ENCODE data around the gene VAV2. TPM values are rescaled to one million over a fixed set of nuclear protein-coding genes. Genes with fewer than 3 reads are reported as not detected.

The VAV2 gene
- total and polyA plus RNA-seq, 2 experiments from 2014 or later = 10.8 to 15.3 TPM

DNA sequence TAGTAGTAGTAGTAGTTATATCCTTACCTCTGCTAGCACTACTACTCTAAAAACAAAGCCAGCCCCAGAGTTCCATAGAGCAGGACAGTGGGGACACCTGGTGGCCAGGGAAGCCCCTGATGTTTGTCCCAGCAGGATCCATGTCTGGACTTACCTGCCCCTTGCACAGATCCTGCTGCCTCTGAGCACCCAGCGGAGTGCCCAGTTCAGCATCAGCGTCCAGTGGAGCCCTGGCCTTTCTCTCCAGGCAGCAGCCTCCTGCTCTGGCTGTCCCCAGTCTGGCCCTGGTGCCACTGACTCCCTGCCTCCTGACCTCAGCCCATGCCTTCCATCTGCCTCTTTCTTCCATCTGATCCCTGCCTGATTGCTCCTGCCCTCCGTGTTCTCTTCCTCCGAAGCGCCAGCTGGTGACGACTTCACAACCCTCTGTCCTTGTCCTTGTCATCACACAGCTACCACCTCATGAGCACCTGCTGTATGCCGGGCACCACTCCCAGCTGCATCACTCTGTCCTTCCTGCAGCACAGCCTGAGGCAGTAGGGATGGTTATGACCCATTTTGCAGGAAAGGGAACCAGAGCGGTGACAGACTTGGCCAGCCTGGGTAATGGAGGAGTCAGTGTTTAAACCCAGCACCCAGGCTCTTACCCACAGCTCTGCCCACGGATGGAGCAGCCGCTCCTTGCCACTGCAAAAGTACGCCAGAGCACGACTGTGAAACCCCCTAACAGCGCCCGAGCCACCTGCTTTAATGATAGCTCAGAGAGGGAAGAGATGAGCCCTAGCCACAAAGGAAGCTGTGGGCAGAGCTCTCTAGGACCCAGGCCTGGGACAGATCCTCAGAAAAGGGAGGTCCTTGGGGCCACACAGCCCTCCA is 265.5 kb downstream of the VAV2 start:
- H3K36me3 ChIP-seq = no peaks in the 10 kb centered on the region
- H3K9me3 ChIP-seq (ENCODE audit: low read depth) = no peaks in the 10 kb centered on the region
- H3K4me1 ChIP-seq (ENCODE audit: low read depth) = no peaks in the 10 kb centered on the region
- DNase-seq (ENCODE audit: low read depth in 1 of 2, low spot score in 1 of 2) = peak; percentile 71 to 77
- H3K4me3 ChIP-seq = no peak overlapping the region
- TF ChIP-seq, protein P1, sequence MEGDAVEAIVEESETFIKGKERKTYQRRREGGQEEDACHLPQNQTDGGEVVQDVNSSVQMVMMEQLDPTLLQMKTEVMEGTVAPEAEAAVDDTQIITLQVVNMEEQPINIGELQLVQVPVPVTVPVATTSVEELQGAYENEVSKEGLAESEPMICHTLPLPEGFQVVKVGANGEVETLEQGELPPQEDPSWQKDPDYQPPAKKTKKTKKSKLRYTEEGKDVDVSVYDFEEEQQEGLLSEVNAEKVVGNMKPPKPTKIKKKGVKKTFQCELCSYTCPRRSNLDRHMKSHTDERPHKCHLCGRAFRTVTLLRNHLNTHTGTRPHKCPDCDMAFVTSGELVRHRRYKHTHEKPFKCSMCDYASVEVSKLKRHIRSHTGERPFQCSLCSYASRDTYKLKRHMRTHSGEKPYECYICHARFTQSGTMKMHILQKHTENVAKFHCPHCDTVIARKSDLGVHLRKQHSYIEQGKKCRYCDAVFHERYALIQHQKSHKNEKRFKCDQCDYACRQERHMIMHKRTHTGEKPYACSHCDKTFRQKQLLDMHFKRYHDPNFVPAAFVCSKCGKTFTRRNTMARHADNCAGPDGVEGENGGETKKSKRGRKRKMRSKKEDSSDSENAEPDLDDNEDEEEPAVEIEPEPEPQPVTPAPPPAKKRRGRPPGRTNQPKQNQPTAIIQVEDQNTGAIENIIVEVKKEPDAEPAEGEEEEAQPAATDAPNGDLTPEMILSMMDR (IDR thresholded peaks at IDR 0.05; ENCODE audit: low read depth, low read length) = peak; percentile 65
- H3K27ac ChIP-seq = no peak overlapping the region
- H3K27me3 ChIP-seq = no peaks in the 10 kb centered on the region

DNA sequence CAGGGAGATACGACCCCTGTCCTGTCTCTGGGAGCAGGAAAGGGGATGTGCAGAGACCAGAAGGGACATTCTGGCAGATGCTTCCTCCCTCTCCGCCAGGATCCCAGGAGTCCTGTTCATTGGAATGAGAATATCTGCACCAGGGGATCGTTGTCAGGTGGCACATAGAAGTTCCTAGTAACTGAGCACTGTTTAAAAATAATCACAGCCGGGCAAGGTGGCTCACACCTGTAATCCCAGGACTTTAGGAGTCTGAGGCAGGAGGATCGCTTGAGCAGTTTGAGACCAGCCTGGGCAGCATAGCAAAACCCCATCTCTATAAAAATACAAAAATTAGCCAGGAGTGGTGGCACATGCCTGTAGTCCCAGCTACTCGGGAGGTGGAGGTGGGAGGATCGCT is 266.2 kb downstream of the VAV2 start:
- Histone ChIP-seq H3K27me3 (no peaks in the 10 kb centered on the region), H3K36me3 (no peaks in the 10 kb centered on the region), H3K4me3 (no peak overlapping the region), H3K4me1 (ENCODE audit: low read depth) (no peaks in the 10 kb centered on the region), H3K9me3 (ENCODE audit: low read depth) (no peaks in the 10 kb centered on the region), H3K27ac (no peak overlapping the region)
- TF ChIP-seq, protein P1 (IDR thresholded peaks at IDR 0.05; ENCODE audit: low read depth, low read length) = no peak
- no peak for DNase-seq (ENCODE audit: low read depth in 1 of 2, low spot score in 1 of 2)

DNA sequence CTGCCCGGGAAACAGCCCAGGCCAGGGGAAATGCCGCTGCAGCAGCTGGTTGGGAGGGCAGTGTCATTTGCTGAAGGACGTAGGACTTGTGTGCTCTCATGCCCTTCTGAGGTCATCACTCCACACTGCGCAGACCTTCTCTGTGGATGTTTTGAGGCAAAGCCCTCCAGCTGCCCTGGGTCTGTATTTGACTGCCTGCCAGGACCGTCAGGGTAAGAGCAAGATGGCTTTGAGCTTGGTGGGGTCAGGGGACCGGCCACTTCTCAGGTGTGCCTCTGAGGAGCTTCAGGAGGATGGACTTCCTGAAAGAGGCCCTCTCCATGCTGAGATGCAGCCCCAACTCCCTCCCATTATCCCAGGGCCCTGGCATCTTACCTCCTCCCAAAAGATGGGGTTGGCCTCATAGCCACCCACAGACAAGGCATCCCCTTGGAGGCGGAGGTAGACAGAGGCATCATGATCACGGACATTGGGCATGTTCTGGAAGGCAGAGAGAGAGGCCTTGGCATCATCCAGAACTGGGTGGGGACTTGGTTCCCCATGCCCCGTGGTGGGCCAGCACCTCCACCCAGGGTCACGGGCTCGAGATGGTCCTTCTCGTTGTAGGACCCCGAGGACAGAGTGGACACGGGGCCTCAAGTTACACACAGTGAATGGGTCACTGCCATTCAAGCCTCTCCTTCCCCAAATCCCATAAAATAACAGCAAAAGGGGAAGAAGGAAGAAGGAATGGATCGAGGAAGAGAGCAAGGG is 273.4 kb downstream of the VAV2 start:
- TF ChIP-seq, protein P1 (IDR thresholded peaks at IDR 0.05; ENCODE audit: low read depth, low read length) = no peak
- no peak overlapping the region for H3K4me3 ChIP-seq
- DNase-seq (ENCODE audit: low read depth in 1 of 2, low spot score in 1 of 2) = no peak

DNA sequence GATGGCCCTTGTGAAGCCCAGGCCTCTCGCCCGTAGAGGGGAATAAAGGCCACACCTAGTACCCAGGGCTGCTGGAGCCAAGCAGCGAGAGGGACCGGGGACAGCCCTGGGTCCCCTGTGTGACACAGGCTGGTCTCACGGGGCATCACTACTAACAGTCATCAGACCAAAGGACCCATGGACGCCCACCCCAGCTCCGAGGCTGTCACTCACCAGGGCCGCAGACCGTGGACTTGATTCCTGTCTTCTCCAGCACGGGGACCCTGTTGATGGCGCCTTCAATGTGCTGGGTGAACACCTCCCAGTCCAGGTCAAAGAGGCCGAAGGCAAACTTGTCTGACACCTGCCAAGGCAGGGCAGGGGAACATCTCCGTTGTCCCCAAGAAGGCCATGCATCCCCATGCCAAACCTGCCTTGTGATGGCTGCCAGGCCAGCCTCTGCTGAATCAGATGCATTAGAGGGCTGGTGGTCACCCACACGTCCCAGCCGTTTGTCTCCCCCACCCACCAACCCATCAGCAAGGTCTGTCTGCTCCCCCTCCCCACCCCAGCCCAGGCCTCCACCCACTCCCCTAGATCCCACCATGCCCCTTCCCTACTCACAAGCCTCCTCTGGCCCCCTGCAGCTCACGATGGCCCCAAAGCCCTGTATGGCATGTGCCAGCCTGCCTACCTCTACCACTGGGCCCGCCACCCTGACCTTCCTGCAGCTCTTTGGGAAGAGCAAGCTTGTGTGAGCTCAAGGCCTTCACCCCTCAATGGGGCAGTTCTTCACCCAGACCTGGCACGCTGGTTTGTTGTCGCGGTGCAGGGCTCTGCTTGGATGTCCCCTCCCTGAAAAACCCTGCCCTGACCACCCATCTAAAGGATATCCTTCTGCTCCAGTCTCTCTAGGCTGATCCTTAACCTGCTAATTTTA is 274.8 kb downstream of the VAV2 start:
- no peak overlapping the region for H3K27ac ChIP-seq
- no peaks in the 10 kb centered on the region for H3K27me3 ChIP-seq
- H3K9me3 ChIP-seq (ENCODE audit: low read depth) = no peaks in the 10 kb centered on the region
- TF ChIP-seq, protein P1 (IDR thresholded peaks at IDR 0.05; ENCODE audit: low read depth, low read length) = no peak
- no peak for DNase-seq (ENCODE audit: low read depth in 1 of 2, low spot score in 1 of 2)
- peaks cover 29% of the 10 kb centered on the region for H3K4me1 ChIP-seq (ENCODE audit: low read depth)
- H3K36me3 ChIP-seq = no peaks in the 10 kb centered on the region
- H3K4me3 ChIP-seq = no peak overlapping the region

More for the DNA sequence above, 273.4 kb downstream of the VAV2 start:
- no peaks in the 10 kb centered on the region for H3K9me3 ChIP-seq (ENCODE audit: low read depth)
- no peaks in the 10 kb centered on the region for H3K36me3 ChIP-seq
- H3K27ac ChIP-seq = no peak overlapping the region
- H3K4me1 ChIP-seq (ENCODE audit: low read depth) = peaks cover 22% of the 10 kb centered on the region
- H3K27me3 ChIP-seq = no peaks in the 10 kb centered on the region

DNA sequence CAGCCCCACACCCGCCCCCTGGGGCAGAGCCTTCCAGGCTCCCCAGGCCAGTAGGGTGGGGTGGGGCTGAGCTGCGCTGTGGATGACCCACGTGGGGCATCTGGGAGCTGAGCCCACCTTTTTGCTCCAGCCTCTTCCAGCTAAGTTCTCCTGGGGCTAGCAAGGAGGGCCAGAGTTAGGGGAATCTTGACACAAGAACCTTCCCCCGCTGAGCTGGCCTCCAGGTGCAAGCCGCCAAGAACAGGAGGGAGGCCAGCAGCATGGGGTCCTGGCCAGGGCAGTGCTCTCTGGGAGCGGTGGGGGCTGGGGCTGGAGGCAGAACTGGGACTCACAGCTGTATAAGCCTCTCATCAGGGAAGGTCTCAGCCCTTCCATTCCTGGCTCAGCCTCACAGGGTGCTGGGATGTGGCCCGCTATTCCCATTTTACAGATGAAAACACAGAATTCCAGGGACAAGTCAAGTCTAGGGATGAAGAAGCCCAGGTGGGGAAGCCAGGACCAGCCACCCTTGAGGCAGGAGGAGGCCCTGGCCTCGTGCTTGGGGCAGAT is 275.5 kb downstream of the VAV2 start:
- Histone ChIP-seq H3K36me3 (no peaks in the 10 kb centered on the region), H3K9me3 (ENCODE audit: low read depth) (no peaks in the 10 kb centered on the region), H3K27me3 (no peaks in the 10 kb centered on the region), H3K4me1 (ENCODE audit: low read depth) (peaks cover 29% of the 10 kb centered on the region), H3K27ac (no peak overlapping the region), H3K4me3 (no peak overlapping the region)
- DNase-seq (ENCODE audit: low read depth in 1 of 2, low spot score in 1 of 2) = peak in 1 of 2 donors; percentile 85
- TF ChIP-seq, protein P1 (IDR thresholded peaks at IDR 0.05; ENCODE audit: low read depth, low read length) = no peak

All from cardiac muscle cell (in vitro differentiated cells and primary cell).